ENCODE data around the gene SPNS3.

SPNS3 gene

DNA sequence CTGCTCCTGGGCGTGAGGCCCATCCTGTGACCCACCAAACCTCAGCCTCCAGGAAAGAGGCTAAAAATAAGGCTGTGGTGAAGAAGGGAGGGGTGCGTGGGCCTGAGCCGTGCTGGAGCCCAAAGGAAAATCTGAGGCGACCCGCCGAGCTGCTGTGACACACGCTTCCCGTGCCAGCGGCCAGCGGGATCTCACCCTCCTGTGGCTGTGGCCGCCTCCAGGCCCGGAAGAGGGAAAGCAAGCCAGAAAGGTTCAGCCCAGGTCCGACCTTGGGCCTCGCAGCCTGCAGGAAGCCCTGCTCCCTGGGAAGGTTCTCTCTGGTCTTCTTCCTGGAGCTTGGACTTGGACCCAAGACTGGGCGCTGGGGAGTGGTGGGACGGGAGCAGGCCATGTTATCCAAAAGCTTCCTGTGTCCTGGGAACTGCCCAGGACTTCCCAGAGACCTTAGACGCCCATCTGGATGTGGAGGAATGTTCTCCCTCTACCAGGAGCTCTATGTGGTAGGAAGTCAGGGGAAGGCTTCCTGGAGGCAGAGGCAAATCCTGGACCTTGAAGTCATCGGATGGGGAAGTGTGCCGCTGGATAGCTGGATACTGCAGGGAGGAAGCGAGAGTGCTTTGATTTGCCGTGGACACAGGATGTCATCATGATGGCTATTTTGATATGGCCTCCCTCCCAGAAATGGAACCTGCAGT is 76.3 kb downstream of the SPNS3 start:
- DNase-seq (ENCODE audit: low read depth in 2 of 2), result no peak

DNA sequence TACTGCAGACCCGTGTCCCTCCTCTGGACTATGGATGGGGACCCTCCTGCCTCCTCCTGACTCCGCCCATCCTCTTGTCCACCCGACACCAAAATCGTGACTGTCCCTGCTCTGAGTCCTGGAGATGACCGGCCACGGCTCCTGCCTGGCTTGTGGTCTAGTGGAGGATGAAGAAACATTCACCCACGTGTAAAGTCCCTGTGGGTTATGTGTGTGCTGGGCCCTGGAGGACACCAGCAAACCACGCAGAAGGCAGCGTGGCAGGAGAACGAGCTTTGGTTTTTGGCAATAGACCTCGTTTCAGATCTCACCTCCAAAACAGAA is 76.8 kb downstream of the SPNS3 start:
- no peak for DNase-seq (ENCODE audit: low read depth in 2 of 2)

DNA sequence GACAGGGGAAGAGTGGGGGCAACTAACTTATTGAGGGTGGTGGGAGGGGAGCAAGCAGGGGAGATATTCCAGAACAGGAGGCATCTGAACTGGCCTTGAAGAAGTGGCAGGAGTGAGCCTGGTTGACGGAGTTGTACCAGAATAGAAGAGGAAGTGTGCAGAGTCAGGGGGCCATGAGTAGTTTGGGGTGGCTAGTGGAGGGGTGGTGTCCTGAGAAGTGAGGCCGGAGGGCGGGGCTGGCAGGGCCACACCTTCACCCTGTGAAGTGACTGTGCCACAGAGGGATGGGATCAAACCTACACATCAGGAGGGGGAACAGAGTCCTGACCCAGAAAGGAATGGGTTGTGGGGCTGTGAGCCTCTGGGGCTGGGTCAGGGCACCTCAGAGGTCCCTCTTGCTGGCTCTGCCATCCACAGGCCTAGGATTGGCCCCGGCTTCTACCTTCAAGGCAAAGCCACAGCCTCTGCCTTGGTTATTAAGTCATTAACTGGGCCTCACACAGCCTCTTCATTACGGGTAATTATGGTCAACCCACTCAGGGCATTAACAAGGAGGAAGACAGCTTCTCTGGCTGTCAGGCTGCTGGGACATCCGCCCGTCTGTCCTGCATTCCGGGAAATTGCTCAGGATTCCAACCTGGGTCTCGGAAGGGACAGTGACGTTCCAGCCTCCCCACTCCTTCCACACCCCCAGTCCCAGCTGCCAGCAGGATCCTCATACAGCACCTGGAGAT is 77.6 kb downstream of the SPNS3 start:
- no peak for DNase-seq (ENCODE audit: low read depth in 2 of 2)

DNA sequence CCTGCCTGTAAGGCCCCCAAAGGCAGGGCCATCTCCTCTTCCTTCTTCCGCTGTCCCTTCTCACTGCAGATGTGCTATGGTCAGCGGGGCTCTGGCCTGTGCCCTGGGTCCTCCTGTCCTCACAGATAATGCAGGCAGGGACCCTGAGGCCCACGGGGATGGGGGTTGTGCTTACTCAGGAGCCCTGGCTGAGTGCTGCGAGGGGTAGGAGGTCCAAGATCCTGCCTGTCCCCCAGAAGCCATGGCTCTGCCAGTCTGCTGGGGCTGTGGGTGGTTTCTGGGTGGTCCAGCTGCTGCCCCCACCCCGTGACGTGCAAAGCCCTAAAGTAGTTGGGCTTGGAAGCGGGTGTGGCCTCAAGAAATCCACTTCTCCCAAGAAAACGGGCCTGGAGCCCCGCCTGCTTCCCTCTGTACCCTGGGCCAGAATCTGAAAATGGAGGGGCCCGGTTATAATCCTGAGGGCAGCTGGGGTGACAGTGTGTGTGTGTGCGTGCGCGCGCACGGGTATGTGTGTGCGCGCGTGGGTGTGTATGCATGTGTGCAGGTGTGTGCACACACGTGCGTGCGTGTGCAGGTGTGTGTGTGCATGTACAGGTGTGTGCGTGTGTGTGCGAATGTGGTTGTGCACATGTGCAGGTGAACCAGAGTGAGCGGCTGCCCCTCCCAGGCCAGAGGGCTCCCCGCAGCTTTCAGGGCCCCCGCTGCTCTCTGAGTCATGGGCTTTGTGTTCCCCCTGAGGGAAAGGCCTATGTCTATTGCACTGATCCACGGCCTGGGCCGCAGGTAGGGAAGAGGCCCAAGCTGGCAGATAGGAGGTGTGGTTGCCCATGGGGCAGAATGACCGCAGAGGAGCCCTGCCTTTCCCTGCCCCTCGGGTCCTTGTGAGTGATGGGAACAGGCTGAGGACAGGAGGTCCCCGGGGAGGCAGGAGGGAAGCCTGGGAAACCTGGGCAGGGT is 78.7 kb downstream of the SPNS3 start:
- no peak for DNase-seq (ENCODE audit: low read depth in 2 of 2)

DNA sequence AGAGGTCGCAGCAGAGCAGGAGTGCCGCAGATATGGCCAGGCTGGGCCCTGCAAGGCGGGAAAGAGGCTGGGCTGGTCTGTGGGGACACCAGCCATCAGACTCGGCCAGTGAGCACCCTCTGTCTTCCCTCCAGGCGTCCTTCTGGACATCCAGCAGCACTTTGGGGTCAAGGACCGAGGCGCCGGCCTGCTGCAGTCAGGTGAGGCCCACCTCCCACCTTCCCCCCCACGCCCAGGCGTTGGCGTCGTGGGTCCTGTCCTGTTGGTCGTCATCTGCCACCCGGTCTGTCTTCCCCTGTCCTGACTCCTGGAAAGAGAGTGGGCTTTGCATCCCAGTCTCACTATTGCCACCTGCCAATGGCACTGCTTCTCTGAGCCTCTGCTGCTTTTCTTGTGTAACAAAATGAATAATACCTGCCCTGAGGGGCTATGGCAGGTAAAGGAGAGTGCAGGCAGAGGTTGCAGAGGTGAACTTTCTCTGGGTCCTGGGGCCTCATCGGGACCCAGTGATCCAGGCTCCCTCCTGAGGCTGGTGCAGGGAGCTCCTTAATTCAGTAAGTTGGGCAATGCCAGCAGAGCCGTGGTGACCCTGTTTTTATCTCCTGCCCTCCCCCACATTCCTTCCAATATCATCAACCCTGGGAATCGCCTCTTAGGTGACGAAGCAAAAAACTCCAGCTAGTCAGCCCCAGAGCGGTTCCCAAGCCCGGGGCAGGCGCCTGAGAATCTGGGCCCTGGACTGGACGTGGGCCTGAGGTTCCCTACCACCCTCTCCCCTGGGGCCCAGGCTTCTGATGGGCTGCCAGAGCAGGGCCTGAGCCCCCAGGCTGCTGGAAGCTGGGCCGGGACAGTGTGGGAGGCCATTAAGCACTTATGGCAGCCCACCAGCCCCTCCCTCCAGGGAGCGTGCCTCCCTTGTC is 79.6 kb downstream of the SPNS3 start:
- DNase-seq (ENCODE audit: low read depth in 2 of 2), result no peak

- DNase-seq (ENCODE audit: low read depth in 2 of 2), result no peak
These were observed 80.5 kb downstream of the SPNS3 start for GRCh38 chr17:4514206-4514605.

DNA sequence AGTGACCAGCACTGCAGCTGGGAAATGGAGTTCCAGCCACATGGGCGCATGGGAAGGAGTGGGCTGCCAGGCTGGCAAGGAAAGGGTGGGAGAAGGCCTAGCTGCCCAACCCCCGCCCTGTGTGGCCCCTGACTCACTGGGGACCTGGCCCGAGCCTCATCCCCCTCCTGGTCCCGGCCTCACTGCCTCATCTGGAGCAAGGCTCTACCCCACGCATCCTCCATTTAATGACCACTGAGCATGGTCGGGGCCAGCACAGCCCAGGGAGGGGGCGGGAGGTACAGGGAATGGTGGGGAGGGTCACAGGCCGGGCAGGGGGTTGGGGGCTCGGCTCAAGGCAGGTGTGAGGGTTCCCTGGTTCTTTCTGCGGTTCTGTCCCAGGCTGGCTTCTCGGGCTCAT is 81.0 kb downstream of the SPNS3 start:
- DNase-seq (ENCODE audit: low read depth in 2 of 2), result no peak

GRCh38 chr17:4515501-4515900 is 81.8 kb downstream of the SPNS3 start:
- no peak for DNase-seq (ENCODE audit: low read depth in 2 of 2)

DNA sequence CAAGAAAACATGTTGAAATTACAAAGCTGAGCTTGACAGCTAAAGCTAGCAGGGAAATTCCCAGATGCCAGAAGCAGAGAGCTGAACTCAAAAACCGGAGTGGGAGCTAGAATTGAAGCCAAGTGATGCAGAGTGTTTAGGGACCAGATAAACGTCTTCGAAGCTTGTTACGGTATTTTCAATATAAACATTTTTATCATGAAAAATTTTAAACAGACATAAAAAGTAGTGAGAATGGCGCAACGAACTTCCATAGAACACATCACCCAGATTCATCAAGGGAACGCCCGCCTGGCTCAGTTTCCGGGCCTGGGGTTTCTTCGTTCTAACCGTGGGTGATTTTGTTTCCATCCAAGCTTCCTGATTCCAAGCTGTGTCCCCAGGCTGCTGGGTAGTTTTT is 83.0 kb downstream of the SPNS3 start:
- no peak for DNase-seq (ENCODE audit: low read depth in 2 of 2)

DNA sequence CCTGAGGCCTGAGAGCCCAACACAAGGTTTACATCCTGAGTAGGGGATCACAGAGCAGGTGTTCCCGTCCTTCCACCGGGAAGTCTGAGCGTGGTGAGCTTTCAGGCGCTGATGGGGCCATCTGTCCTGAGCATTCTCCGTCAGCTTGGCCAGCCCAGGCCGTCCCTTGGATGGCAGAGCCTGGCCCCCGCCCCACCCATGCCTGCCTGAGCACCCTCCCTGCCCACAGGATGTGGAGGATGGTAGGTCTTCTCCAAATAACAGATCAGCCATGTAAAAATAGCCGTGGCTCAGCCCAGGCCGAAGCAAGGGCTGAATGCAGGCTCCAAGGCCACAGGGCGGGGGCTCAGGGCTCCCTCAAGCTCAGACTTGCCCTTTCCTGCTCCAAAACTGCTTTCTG is 85.2 kb downstream of the SPNS3 start:
- no peak for DNase-seq (ENCODE audit: low read depth in 2 of 2)

GRCh38 chr17:4519361-4519788 is 85.6 kb downstream of the SPNS3 start:
- DNase-seq (ENCODE audit: low read depth in 2 of 2), result no peak

GRCh38 chr17:4520060-4520893 is 86.5 kb downstream of the SPNS3 start:
- no peak for DNase-seq (ENCODE audit: low read depth in 2 of 2)

DNA sequence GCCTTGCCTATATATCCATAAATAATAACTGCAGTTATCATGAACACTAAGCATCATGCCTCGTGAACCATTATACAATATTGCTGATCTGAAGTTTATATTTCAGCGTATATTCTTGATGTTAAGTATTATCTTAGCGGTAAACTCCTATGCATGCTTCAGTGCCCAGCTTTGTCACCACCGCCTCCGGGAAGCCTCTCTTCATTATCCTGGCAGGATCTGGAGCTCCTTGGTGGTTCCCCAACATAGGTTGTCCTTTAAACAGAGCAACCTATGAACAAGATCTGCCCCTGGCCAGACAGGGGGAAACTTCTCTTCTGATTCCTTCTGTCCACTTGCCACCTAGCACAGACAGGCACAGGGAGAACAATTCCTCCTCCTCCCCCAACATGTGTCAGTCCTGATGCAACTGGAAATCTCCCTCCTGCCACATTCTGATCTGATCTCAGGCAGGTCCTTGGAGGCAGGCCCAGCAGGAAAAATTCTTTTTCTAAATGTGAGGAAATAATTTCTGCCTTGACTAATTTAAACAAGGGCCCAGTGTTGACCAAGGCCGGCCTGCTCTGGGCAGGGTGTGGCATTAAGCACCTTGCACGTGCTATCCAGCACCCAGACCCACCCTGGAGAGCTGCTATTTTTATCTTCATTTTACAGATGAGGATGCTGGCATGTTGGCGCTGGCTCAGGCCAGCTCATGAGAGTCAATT is 87.3 kb downstream of the SPNS3 start:
- DNase-seq (ENCODE audit: low read depth in 2 of 2), result no peak

DNA sequence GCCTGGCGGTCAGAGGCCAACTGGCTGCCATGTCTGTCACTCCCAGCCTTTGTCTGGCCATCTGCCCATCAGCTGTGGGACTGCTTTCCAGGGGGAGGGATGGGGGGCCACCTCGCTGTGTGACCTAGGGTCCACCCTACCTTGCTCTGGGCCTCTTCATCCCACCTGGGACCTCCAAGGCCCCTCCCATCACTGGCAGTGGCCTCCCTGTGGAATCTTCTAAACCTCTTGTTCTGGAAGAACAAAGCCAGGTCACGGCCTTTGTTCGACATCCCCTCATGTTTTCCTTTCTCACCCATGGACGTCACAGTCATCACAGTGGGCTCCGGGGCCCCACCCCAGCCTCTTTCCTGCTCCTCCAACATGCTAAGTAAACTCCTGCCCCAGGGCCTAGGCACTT is 88.9 kb downstream of the SPNS3 start:
- no peak for DNase-seq (ENCODE audit: low read depth in 2 of 2)

GRCh38 chr17:4523946-4524345 is 90.2 kb downstream of the SPNS3 start:
- DNase-seq (ENCODE audit: low read depth in 2 of 2), result no peak

GRCh38 chr17:4525691-4526397 is 92.1 kb downstream of the SPNS3 start:
- no peak for DNase-seq (ENCODE audit: low read depth in 2 of 2)

GRCh38 chr17:4527134-4527533 is 93.4 kb downstream of the SPNS3 start:
- no peak for DNase-seq (ENCODE audit: low read depth in 2 of 2)

- DNase-seq (ENCODE audit: low read depth in 2 of 2), result no peak
These were observed 93.9 kb downstream of the SPNS3 start for GRCh38 chr17:4527566-4528125.

All from stimulated activated CD8-positive, alpha-beta memory T cell treated with anti-CD3 and anti-CD28 coated beads, Interleukin-15, amount 100 ng/mL, for 4 hours (primary cell).